GM21529 (cell line): ENCODE results near the gene COPG2.
A peak's percentile ranks its signal among the peaks of the same experiment; 100 is the strongest.
"Not testable (repeated sequence)": the region's sequence is repeated elsewhere in the genome, so short reads cannot be mapped to it uniquely, and the experiment has no call there.

ENCODE experiments used
- ATAC-seq: cut with Tn5 transposase; IDR thresholded peaks from one replicate; pipeline ENCODE4 v1.9.1; 2021; ENCODE audit not compliant: unreplicated experiment

COPG2 gene

DNA sequence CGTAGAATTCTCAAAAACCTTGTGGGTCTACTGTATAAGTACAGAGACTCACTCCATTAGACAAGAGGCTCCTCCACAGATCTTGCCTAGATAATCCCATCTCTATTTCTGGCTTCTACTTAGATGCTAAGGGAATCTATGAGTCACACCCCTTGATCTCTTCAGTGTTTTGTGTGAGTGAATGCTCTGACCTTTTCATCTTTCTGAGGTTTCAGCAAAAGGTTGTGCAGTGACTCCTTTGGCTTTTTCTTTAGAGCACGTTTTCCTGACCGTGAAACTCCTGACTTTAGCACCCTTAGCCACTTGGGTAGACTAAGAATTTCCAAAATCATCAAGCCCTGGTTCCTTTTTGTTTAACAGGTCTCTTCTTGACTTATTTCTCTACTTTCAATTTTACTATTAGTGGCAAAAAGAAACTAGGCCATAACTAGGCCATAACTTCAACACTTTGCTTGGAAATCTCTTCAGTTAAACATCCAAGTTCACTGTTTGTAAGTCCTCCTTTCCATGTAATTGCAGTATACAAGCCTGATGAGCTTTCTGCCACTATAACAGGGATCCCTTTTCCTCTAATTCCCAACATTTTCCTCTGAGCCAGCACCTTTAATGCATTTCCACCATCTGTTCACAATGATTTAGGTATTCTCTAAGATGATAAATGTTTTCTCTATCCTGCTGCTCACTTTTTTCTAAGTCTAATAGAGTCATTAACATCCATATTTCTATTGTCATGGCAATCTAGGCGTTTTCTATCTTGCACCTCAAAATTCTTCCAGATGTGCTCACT is 19.4 kb downstream of the COPG2 start:
- ATAC-seq = peak; percentile 45

DNA sequence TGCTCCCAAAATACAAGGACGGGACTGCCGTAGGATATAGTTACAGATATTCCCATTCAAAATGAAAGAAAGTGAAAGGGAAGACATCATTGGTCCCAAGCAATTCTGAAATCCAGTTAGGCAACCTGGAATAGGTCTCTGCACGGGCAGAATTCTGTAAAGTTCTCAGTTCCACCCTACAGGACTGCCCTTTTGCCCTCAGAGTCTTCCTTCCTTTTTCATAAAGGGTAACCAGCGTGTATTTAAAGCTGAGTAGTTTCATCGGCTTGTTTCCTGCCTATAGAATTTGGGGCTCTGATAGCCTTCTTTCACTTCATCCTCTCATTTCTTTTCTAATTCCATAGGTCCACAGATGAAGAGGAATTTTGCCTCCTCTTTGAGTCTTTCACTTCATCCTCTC is 20.0 kb downstream of the COPG2 start:
- ATAC-seq = peak; percentile 24

DNA sequence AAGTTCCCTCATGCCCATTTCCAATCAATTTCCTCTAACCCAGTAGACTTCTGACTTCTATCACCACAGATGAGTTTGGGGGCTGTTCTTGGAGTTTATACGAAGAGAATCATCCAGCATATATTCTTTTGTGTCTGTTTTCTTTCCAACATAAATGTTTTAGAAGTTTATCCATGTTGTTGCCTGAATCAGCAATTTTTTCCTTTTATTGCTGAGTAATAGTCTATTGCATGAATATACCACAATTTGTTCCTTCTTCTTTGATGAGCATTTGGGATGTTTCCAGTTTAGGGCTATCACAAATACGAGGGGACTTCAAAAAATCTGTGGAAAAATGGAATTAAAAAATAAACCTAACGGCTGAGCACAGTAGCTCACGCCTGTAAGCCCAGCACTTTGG is 26.2 kb downstream of the COPG2 start:
- no peak for ATAC-seq

DNA sequence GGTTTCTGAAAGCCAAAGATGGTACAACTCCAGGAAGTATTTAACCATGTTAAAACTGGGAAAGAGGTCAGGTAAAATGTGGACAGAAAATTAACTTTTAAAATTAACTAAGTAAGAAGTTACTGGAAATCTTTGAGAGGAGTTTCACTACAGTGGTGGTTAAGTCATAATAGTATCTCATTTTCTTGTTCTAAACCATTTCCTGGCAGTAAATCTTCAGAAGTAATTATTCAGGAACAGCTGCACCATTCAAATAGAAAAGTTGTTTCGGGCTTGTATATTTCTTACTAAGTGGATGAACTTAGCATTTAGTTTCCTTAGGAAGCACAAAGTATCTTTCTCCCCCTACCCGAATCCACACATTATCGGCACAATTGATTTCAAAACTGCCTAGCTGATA is 27.1 kb downstream of the COPG2 start:
- ATAC-seq = no peak

DNA sequence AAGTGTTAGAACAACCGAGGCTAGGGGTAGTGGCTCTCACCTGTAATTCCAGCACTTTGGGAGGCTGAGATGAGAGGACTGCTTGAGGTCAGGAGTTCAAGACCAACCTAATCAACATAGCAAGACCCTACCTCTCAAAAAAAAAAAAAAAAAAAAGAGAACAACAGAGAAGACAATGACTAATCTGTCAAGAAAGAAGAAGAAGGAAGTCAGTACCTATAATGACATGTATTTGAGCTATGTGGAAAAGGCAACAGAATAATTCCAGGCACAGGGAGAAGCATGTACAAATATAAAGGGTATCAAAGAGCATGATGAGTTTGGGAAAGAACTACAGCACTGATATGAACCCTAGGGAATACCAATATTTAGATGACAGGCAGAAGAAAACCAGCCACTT is 27.5 kb downstream of the COPG2 start:
- ATAC-seq = no peak

DNA sequence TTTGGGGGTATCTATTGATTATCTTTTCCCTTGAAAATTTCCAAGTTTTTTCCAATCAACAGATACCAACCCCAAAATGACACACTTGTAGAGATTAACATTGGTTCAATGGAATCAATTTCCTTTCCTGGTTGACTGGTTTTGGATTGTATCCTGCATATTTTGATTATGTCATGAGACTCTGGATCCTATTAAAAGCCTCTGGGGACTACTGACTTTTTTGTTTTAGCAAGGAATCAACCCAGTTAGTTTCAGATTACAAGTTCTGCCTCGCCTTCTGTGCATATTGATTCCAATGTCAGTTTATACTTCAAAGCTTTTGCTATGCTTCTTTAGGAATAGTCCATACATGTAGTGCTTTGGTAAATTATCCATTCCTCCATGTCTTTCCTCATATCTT is 29.2 kb downstream of the COPG2 start:
- no peak for ATAC-seq

DNA sequence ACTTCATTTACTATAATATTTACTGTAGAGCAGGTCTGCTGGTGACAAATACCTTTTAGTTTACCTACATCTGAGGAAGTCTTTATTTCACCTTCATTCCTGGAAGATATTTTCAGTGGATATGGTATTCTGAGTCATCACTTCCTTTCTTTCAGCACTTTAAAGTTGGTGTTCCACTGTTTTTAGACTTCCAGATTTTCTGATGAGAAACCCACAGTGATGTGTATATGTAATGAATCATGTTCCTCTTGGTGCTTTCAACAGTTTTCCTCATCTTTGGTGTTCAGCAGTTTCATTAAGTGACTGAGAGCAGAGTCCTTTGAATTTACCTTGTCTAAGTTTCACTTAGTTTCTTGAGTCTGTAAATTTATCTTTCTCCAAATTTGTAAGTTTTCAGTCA is 36.4 kb downstream of the COPG2 start:
- ATAC-seq = no peak

DNA sequence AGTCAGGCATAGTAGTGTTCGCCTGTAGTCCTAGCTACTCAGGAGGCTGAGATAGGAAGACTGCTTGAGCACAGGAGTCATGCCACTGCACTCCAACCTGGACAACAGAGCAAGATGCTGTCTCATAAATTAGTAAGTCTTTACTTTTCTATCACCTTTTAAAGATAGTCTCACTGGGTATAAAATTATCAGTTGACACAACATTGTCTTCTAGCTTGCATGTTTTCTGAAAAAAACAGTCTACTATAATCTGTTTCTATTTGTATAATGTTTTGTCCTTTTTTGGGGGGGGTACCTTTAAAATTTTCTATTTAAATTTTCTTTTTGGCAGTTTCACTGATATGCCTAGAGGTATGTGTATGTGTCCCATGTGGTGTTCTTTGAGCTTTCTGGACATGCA is 39.6 kb downstream of the COPG2 start:
- no peak for ATAC-seq

DNA sequence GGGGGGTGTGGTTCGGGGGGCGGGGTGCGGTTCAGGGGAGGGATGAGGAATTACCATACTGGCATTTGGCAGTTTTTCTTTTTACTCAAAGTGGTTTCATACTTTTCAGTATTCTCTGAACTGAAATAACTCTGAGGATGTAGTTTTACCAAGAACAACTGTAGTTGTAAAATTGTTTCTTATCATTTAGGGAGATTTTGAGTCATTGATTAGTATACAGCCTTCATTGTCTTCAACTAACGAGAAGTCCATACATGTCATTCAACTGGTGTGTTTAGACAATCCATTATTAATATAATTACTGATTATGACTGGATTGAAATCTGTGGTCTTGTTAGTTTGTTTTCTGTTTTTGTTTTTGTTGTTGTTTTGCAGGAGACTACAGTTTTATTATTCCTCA is 40.8 kb downstream of the COPG2 start:
- no peak for ATAC-seq

DNA sequence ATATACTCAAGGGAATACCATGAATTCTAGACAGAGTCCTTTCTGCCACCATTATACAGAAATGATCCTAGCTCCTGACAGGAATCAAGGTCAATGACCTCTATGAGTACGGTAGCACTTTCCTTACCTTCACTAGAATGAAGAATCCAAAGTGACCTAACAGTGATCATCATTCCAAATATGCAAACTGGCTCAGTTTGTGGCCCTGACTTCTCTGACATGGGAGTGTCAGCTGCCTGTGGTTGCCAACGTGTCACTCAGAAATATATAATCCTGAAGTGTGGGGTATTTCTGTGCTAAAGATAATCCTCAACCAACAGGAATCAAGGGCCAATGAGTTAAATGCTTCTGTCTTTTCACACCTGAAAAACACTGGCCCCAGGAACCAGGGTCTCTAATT is 45.7 kb downstream of the COPG2 start:
- no peak for ATAC-seq

DNA sequence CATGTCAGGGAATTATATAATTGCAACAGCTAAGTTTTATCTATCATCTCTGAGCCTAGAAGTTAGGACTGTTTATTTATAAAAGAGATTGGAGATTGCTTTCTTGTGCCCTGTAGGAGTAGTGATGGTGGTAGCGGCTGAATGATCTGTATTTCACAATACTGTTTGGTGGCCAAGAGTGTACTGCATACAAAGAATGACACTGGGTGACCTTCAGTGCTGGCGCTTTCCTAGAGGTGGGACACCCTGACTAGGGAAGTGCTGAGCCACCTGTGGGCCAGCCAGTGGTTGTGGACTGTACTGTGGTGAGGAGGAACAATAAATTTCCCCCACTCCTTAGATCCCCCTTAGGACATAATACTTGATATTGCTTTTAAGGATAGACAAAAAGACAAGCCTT is 53.0 kb downstream of the COPG2 start:
- no peak for ATAC-seq

DNA sequence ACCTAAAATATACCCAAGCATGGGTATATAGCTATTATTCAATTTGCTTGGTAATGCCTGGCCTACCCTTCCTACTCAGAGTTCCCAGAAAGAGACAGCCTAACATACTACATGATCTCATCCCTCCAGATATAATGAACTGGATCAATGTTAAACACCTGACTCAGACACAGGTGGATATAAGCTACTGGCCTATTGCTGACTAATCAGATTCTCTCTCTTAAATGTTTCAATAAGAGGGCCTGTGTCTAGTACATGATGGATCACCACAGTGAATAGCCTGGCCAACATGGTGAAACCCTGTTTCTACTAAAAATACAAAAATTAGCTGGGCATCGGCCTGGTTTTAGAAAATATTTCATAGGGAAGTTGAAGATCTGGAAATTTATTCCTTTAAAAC is 54.1 kb downstream of the COPG2 start:
- no peak for ATAC-seq

DNA sequence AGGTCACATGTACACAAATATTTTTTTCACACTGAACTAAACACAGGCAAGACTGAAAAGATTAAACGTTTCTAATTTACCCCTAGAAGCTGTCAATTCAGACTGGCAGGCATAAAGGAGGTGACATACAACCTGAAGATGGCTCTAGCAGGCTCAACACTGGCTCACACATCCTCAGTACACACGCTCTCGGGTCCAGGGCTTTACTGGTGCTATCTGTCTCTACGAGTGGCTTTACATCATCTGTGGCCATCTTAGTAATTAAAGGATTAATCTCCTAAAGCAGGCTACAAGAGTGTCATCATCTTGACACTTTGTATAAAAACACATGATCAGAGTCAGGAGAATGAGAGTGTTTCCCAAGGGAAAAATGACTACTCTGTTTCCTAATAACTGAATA is 57.3 kb downstream of the COPG2 start:
- no peak for ATAC-seq

DNA sequence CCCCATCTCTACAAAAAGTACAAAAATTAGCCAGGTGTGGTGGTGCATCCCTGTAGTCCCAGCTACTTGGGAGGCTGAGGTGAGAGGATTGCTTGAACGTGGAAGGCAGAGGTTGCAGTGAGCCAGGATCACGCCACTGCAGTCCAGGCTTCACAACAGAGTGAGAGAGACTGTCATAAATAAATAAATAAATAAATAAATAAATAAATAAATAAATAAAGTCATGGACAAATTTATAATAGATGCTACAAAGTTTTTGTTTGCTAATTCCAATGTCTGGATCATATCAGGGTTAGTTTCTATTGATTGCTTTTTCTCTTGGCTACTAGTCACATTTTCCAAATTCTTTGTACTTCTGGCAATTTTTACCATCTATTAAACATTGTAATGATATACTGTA is 61.5 kb downstream of the COPG2 start:
- ATAC-seq = not testable (repeated sequence)

DNA sequence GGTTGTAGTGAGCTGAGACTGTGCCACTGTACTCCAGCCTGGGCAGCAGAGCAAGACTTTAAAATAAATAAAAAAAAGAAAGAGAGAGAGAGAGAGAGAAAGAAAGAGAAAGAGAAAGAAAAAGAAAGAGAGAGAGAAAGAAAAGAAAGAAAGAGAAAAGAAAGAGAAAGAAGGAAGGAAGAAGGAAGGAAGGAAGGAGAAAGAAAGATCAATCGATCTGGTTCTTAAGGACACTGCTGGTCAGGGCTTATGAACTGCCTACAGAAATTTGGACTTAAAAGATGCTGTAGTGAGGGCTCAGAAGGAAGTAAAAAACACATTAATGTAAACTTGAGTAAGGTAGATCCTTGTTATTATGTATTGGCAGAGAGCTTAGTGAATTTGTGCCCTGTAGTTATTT is 62.4 kb downstream of the COPG2 start:
- no peak for ATAC-seq

DNA sequence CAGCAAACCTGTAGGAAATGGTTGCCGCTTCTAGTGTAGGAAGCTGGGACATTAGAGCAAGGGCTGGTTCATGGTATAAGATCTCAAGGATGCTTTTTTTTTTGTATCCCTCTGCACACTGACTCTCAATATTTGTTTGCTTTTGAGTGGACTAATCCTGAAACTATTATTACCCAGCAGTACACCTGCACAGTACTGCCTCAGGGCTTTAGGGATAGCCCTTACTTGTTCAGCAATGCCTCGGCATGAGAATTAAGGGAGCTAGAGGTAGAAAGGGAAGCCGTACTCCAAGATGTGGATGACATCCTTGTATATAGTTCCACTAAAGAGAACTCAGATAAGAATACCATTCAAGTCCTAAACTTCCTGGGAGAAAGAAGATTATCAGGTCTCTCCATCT is 70.5 kb downstream of the COPG2 start:
- ATAC-seq = no peak

DNA sequence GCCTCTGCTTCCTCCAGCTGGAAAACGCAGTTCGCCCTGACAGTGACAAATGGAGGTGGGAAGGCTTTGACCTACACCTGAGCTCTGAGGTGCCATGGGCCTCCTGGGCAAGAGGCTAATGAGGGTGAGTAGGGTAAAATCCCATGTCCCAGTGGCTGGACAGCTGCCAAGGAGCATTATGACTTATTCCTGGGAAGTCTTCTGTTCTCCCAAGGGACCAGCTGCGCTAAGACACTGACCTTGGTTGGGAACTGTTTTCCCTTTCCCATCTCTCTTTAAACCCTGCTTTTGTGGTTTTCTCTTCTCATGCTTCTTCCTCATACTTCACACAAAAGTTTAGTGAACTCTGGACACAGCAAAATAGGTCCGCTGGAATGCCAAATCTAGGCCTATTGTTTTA is 72.6 kb downstream of the COPG2 start:
- no peak for ATAC-seq

DNA sequence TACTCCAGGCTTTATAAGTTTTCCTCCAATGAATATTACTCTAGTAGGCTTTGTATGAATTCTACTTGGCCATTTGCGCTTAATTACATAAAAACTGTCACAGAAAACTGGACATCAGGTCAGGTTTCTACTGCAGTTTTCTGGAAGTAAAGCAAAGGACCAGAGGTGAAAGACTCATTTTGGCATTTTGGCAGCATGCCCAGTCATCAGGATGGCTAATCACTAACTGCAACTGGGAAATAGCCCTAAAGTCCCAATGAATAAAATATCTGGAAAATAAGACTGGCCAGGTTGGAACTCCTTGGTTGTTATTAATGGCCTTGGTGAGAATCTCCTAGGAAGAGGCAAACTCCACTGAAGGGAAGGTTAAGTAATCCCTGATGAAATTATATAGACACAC is 75.5 kb downstream of the COPG2 start:
- ATAC-seq = no peak

DNA sequence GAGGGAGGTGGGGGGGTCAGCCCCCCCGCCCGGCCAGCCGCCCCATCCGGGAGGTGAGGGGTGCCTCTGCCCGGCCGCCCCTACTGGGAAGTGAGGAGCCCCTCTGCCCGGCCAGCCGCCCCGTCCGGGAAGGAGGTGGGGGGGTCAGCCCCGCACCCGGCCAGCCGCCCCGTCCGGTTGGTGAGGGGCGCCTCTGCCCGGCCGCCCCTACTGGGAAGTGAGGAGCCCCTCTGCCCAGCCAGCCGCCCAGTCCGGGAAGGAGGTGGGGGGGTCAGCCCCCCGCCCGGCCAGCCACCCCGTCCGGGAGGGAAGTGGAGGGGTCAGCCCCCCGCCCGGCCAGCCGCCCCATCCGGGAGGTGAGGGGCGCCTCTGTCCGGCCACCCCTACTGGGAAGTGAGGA is 77.1 kb downstream of the COPG2 start:
- not testable (repeated sequence) for ATAC-seq

DNA sequence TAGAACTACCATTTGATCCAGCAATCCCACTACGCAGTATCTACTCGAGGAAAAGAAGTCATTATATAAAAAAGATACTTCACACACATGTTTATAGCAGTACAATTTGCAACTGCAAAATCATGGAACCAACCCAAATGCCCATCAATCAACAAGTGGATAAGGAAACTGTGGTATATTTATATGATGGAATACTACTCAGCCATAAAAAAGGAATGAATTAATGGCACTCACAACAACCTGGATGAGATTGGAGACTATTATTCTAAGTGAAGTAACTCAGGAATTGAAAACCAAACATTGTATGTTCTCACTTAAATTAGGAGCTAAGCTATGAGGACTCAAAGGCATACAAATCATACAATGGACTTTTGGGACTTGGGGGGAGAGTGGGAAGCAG is 82.6 kb downstream of the COPG2 start:
- not testable (repeated sequence) for ATAC-seq

DNA sequence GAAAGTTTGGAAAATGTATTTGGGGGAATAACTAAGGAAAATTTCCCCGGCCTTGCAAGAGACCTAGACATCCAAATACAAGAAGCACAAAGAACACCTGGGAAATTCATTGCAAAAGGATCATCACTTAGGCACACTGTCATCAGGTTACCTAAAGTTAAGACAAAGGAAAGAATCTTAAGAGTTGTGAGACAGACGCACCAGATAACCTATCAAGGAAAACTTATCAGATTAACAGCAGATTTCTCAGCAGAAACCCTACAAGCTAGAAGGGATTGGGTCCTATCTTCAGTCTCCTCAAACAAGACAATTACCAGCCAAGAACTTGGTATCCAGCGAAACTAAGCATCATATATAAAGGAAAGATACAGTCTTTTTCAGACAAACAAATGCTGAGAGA is 93.4 kb downstream of the COPG2 start:
- ATAC-seq = not testable (repeated sequence)

DNA sequence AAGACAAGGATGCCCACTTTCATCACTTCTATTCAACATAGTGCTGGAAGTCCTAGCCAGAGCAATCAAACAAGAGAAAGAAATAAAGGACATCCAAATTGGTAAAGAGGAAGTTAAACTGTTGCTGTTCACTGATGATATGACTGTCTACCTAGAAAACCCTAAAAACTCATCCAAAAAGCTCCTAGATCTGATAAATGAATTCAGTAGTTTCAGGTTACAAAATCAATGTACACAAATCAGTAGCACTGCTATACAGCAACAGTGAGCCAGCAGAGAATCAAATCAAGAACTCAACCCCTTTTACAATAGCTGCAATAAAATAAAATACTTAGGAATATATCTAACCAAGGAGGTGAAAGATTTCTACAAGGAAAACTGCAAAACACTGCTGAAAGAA is 98.4 kb downstream of the COPG2 start:
- not testable (repeated sequence) for ATAC-seq

DNA sequence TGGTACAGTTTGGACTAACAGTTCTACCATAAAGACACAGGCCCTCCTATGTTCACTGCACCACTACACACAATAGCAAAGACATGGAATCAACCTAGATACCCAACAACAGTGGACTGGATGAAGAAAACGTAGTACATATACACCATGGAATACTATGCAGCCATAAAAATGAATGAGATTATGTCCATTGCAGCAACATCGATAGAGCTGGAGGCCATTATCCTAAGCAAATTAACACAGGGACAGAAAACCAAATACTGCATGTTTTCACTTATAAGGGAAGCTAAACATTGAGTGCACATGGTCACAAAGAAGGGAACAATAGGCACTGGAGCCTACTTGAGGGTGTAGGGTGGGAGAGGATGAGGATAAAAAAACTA is 101.7 kb downstream of the COPG2 start:
- ATAC-seq = no peak
